ENCODE results near the gene EYA4.

The EYA4 gene

DNA sequence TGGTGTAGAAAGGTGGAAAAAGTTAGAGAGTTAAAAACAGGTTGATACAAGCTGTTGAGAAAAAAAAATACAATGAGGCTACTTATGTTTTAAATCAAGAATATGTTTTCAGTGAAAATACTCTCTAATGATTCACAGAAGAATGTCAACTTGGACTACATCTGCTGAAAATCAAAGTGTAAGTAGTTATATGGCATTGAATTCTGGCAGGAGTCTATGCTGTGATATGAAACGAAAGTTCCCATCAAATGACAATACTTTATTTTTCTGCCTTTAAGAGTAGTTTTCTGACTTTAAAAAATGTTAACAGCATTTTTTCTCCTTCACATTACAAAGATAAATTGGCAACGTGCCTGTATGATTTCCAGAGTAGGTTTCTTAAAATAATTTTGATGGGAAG lies 158.3 kb downstream of the EYA4 start:
- no peak overlapping the region for H3K4me3 ChIP-seq (ENCODE audit: low read length)
- no peak for TF ChIP-seq ZNF274 (IDR thresholded peaks at IDR 0.05; ENCODE audit: low read depth, low read length)

GRCh38 chr6:133404151-133404550 lies 163.0 kb downstream of the EYA4 start:
- TF ChIP-seq ZNF274 (IDR thresholded peaks at IDR 0.05; ENCODE audit: low read depth, low read length), result no peak
- H3K4me3 ChIP-seq (ENCODE audit: low read length), result no peak overlapping the region

DNA sequence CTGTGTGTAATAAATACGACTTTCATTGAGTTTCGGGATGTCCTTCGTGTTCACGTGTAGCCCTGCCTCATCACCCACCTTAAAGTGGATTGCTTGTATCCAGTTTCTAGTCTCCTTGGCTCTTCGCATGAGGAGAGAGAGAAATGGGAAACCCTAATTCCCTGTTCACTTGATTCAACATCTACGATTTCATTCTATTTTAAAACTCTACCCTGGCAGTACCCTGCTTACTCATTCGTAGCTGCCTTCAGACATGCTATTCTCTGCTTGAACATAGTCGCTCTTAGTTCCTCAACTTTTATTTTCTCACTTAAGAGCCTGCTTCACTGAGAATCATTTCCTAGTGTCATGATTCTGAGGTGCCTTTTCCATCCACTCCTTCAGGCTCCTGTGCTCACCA lies 163.6 kb downstream of the EYA4 start:
- no peak overlapping the region for H3K4me3 ChIP-seq (ENCODE audit: low read length)
- no peak for TF ChIP-seq ZNF274 (IDR thresholded peaks at IDR 0.05; ENCODE audit: low read depth, low read length)

- TF ChIP-seq ZNF274 (IDR thresholded peaks at IDR 0.05; ENCODE audit: low read depth, low read length), result no peak
- H3K4me3 ChIP-seq (ENCODE audit: low read length), result no peak overlapping the region
Observed at GRCh38 chr6:133407320-133408100, 166.4 kb downstream of the EYA4 start.

- TF ChIP-seq ZNF274 (IDR thresholded peaks at IDR 0.05; ENCODE audit: low read depth, low read length), result no peak
- H3K4me3 ChIP-seq (ENCODE audit: low read length), result no peak overlapping the region
Observed at GRCh38 chr6:133408132-133408531, 167.0 kb downstream of the EYA4 start.

DNA sequence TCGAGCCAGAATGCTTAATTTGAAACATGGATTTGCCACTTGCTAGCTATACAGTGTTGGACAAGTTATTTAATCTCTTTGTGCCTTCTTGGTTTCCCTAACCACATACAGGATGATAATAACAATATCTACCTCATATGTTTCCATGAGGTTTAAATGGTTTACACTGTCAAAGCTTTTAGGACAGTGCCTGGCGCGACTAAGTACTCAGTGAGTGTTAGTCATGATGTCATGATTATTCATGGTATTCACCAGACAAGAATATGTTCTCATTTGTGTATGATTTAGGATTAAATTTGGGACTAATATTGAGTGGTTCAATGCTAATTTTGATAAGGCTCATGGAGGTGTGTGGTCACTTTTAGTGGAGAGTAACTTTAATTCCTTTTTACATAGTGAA lies 167.4 kb downstream of the EYA4 start:
- no peak overlapping the region for H3K4me3 ChIP-seq (ENCODE audit: low read length)
- TF ChIP-seq ZNF274 (IDR thresholded peaks at IDR 0.05; ENCODE audit: low read depth, low read length), result no peak

DNA sequence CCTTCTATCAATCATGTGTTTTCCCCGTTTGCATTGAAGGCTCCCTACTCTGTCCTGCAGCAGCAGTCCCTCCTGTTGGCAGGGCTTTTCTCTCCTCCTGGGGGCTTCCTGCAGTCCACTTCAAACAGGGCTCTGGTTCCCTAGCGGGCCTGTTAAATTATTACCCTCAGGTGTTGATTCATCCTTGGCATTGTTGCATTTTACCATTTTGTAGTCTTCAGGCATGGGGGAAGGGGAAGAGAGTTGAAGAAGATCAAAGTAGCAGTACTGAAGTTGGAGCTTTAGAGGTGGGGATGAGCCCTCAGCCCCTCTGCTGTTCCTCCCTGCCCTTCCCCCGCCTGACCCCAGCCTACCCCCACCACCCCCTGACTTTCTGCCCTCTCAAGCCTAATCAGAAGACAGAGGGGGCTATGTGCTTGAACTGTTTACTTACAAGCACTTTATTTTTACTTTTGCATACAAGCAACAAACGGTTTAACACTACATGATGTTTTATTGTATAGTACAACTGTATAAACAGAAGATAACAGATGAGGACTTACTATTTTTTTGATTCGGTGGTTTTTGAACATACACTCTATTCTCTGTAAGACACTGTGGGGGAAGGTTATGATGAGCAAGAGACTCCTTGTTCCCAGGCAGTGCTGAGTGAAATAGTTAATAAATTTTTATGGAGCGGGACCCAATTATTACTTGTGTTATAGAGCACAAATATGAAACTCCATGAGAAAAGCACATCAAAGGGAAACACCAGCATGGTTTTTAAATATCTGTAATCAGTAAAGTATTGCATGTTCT lies 169.7 kb downstream of the EYA4 start:
- no peak overlapping the region for H3K4me3 ChIP-seq (ENCODE audit: low read length)

GRCh38 chr6:133411757-133412156 lies 170.6 kb downstream of the EYA4 start:
- no peak for TF ChIP-seq ZNF274 (IDR thresholded peaks at IDR 0.05; ENCODE audit: low read depth, low read length)

More for the DNA sequence above, 169.7 kb downstream of the EYA4 start:
- TF ChIP-seq ZNF274 (IDR thresholded peaks at IDR 0.05; ENCODE audit: low read depth, low read length), result no peak

GRCh38 chr6:133415262-133415661 lies 174.1 kb downstream of the EYA4 start:
- no peak overlapping the region for H3K4me3 ChIP-seq (ENCODE audit: low read length)
- no peak for TF ChIP-seq ZNF274 (IDR thresholded peaks at IDR 0.05; ENCODE audit: low read depth, low read length)

More at GRCh38 chr6:133411757-133412156, 170.6 kb downstream of the EYA4 start:
- no peak overlapping the region for H3K4me3 ChIP-seq (ENCODE audit: low read length)

DNA sequence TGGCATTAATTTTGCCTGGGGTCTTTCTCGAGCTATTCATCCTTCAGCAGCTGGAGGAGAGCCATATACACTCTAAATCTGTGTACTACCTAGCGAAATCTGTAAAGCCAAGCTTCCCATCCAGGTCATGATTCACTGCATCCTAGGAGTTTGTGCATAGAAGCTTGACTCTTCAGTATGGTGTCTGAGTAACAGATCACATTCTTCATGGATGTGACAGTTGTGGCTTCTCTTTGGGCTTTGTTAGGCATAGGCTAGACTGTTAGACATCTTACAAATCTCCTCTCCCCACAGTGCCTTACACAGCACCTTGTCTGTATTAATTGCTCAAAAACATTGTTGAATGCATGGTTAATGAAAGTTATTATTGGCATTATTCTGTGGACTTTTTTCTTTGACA lies 177.0 kb downstream of the EYA4 start:
- no peak overlapping the region for H3K4me3 ChIP-seq (ENCODE audit: low read length)
- TF ChIP-seq ZNF274 (IDR thresholded peaks at IDR 0.05; ENCODE audit: low read depth, low read length), result no peak

- no peak overlapping the region for H3K4me3 ChIP-seq (ENCODE audit: low read length)
- no peak for TF ChIP-seq ZNF274 (IDR thresholded peaks at IDR 0.05; ENCODE audit: low read depth, low read length)
Observed at GRCh38 chr6:133423242-133423641, 182.1 kb downstream of the EYA4 start.

DNA sequence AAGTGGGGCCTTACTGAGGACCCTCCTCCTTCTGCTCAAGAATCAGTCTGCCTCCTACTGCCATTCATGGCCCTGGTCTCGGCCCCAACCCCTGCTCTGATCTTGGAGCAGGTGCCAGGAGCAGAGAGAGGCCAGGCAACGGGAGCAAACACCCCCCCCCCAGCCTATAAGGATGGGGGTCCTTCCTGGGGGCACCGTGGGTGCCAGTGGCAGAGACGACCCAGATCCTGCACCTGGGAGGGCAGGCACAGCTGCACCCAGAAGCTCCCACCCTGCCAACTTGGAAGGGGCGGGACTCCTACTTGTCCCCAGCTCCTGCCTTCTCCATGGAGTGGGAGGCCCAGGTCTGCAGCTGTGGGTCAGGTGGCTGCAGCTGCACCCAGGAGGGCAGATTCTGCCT lies 183.2 kb downstream of the EYA4 start:
- no peak for TF ChIP-seq ZNF274 (IDR thresholded peaks at IDR 0.05; ENCODE audit: low read depth, low read length)
- H3K4me3 ChIP-seq (ENCODE audit: low read length), result no peak overlapping the region

- no peak overlapping the region for H3K4me3 ChIP-seq (ENCODE audit: low read length)
- no peak for TF ChIP-seq ZNF274 (IDR thresholded peaks at IDR 0.05; ENCODE audit: low read depth, low read length)
Observed at GRCh38 chr6:133426038-133426437, 184.9 kb downstream of the EYA4 start.

- no peak overlapping the region for H3K4me3 ChIP-seq (ENCODE audit: low read length)
- TF ChIP-seq ZNF274 (IDR thresholded peaks at IDR 0.05; ENCODE audit: low read depth, low read length), result no peak
Observed at GRCh38 chr6:133428295-133428694, 187.1 kb downstream of the EYA4 start.

DNA sequence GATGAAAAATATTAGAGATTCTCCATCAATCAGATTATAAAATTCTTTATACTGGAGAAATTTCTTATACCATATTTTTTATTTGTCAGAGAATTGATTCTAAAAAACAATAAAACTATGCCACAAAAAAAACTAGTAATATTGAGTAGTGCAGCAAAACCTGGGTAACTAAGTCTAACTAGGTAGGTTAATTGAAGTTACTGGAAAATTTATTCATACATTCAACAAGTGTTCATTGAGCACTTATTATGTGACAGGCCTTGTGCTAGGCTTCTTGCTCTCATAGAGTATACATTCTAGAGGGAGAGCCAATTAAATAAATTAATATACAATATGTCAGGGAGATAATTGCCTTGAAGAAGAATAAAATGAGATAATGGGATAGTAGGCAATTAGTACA lies 189.4 kb downstream of the EYA4 start:
- TF ChIP-seq ZNF274 (IDR thresholded peaks at IDR 0.05; ENCODE audit: low read depth, low read length), result no peak
- H3K4me3 ChIP-seq (ENCODE audit: low read length), result no peak overlapping the region

Measured in GM08714 (cell line).